Endometrium (tissue), 2 donors: ENCODE results near the gene OR10Z1.

ENCODE experiments used
- FAIRE-seq: peaks from 2 replicates; lab custom pipeline; 2012; peaks lifted over from hg19 to GRCh38; lab: Jason Lieb, UNC
- donor health status: control.
- donor health status: control.

OR10Z1 gene

DNA sequence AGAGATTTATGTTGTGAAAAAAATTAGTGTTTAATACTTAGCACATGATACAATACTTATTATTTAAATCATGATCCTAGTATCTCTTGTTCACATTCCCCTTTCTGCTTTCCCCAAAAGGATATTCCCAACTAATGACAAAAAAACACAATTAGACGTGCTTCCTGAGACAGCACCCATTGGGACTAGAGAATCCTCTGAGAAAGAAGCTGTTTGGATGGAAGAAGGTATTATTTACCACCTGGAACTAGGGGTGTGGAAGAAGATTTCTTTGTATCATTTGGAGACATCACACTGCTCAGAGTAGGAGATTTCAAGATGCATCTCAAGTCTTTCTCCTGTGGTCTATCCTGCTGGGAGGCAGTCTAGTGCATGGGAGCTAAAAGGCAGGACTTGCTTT, at the start of gene OR10Z1:
OR10Z1 (plus strand) TSS at position 301 of the 400 bp plus-strand sequence. CDS start 1,171 bp downstream, outside the sequence.
- no peak for FAIRE-seq

DNA sequence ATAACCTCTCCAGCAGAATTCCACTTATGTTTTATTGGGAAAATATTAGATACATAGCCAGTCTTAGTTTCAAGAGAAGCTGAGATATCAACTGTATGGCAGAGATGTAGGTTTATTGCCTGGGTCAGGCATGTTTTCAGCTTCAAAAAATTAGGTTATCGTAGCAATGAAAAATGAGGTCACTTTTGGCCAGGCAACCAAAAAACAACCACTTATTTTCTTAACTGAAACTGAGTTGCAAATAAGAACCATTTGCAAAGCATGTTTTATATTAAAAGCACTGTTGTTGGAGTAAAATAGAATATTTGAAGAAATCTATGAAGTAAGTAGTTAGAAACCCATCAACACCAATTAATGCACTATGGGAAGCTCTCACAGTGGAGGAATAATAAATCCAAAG, 45.4 kb upstream of the OR10Z1 start:
- no peak for FAIRE-seq

DNA sequence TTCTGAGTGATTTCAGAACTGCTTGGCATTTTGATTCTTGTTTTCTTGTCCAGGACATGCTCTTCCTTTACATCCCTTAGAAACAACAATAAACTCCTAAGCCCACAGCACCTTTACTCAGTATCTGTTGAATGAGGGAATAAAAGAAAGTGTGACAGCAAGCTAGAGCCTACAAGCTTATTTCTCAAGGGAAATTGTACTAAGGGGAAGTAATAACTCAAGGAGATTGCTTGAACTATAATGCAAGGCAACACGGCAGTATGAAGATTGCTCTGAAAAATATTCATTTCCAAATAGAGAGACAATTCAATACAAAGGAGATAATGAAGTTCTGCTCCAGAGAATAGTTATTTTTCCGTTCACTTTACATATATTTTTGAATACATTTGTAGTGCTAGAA, 41.2 kb upstream of the OR10Z1 start:
- no peak for FAIRE-seq

DNA sequence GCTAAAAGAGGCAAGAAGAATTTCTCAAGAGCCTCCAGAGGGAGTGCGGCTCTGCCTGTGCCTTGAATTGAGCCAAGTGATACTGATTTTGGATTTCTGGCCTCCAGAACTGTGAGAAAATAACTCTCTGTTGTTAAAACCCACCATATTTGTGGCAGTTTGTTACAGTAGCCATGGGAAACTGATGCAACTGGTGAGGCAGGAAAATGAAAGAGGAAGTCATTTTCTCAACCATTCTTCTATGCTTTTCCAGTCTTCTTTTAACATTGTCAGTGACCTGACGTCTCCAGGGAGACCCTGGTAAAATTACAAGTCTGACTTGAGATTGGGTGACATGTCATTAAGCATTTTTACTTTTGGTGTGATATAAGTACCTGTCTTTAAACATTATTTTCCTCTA, 40.5 kb upstream of the OR10Z1 start:
- FAIRE-seq = no peak

DNA sequence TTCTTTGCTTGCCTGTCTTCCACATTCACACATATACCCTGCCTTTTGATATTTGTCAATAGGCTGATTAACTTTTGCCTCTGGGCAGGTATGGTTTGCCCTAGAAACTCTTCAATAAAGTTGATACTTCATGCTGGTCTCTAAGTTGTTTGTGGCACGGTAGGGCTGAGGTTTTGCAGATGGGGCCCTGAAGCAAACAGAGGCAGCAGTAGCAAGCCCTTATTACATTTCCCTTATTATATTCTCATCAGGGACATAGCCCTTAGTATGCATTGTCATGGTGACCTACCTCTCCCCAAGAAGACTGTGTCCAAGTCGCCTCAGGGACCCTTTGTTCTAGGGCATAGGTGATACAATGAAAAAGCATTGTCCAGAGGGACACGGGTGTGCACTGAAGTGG, 34.6 kb upstream of the OR10Z1 start, which contains the start of gene OR6P1:
OR6P1 (minus strand) TSS at position 101 of the 400 bp plus-strand sequence. CDS start 6,976 bp downstream, outside the sequence.
- FAIRE-seq = no peak

GRCh38 chr1:158572226-158572625, 32.8 kb upstream of the OR10Z1 start:
- FAIRE-seq = no peak

- no peak for FAIRE-seq
These were observed 27.5 kb upstream of the OR10Z1 start for GRCh38 chr1:158577561-158577960.

- no peak for FAIRE-seq
These were observed 25.3 kb upstream of the OR10Z1 start, which contains the start of gene OR10X1 for GRCh38 chr1:158579733-158580132. TSS of gene OR10X1 (minus strand) at chr1:158579899. CDS start at chr1:158579899, 0 bp downstream.

- no peak for FAIRE-seq
These were observed 21.1 kb upstream of the OR10Z1 start for GRCh38 chr1:158583962-158584361.

- FAIRE-seq = no peak
These were observed 18.1 kb upstream of the OR10Z1 start for GRCh38 chr1:158586942-158587341.

DNA sequence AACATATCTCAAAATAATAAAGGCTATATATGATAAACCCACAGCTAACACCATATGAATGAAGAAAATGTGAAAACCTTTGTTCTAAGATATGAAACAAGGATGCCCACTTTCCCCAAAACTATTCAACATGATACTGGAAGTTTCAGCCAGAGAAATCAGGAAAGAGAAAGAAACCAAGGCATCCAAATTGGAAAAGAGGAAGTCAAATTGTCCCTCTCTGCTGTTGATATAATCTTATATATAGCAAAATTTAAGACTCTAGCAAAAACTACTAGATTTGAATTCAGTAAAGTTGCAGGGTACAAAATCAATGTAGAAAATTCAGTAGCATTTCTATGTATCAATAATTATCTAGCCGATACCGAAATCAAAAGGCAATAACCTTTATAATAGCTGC, 4.3 kb upstream of the OR10Z1 start:
- FAIRE-seq = no peak

DNA sequence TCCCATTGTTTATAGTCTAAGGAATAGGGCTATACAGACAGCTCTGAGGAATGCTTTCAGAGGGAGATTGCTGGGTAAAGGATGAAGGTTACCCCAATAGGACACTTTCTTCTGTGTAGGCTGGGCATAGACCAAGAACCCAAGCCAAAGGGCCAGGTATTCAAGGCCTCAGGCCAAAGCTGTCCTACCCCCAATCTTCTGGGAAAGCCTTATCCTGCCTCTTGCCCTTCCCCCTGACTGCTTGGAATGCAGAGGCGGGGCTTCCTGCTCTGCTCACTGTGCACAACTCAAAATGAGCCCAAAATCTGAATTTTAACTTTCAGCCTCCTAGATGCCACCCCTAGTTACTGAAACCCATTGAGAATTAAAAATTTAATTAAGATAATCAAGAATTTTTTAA, 2.2 kb downstream of the OR10Z1 start:
- no peak for FAIRE-seq

DNA sequence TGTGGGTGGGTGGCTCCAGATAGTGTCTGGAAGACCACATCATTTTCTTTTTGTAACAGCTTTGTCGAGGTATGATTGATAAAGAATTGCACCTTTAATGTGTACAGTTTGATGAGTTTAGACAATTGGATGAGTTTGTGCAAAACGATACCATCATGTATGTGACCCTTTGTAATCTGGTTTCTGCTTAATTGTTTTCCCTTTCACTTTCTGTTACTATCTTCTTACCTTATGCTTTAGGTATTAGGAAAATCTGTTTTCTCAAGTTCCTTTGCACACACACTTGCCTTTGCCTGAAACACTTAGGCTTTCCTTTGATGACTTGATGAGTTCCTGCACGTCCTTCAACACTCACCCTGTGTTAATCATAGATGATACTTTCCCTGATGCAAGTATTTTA, 6.8 kb downstream of the OR10Z1 start:
- FAIRE-seq = no peak

- FAIRE-seq = no peak
These were observed 8.7 kb downstream of the OR10Z1 start for GRCh38 chr1:158613764-158614163.

GRCh38 chr1:158638146-158638545, 33.1 kb downstream of the OR10Z1 start:
- no peak for FAIRE-seq

DNA sequence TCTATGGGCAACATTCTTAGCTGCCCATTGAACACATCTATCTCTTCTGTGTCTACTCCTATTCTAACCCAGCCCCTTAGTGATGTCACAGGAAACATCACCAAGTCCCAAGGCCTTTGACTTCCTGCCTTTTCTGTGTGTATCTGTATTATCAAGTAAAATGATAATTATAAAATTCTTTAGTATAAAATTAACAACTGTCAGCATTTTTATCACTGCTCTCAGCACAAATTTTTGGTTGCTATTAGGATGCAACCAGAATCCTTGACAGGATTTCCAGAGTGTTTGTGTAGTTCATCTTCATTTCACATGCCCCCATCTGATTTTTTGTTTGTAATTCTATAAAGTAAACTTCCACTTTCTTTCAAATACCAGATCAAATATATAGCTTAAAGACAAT, 33.8 kb downstream of the OR10Z1 start:
- FAIRE-seq = no peak

DNA sequence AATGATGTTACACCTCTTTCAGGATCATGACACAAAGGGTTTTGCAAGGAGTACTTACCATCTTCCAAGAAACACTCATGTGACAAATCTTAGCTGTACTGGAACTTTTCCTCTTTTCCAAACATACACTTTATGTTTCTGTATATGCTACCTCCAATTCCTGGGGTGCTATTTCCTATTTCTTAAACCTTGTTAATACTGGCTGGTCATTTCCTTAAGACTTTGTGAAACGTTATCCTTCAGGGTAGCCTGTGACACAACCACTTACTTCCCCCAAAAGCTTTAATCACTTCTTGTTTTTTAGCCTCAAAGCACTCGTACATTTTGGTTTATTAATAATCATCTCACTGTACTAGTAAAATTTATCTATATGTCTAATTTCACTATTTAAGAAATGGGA, 39.4 kb downstream of the OR10Z1 start:
- FAIRE-seq = no peak

DNA sequence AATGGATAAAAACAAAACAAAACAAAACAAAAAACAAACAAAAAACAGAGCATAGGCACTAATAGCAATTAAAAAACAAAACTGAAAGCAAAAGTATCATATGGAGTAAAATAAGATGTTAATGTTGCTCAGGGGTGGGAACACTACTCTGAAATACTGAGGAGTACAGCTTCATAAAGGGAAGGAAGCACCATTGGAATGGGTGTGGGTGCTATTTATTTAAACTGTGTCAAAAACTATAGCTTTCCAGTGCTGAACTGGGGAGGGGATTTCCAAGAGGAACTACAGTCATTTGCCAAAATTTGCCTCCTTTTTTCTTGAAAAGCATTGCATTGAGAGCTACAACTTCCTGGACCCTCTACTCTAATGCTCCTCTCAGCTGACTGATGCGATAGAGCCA, 41.4 kb downstream of the OR10Z1 start:
- FAIRE-seq = no peak

GRCh38 chr1:158649052-158649451, 44.0 kb downstream of the OR10Z1 start:
- FAIRE-seq = no peak

DNA sequence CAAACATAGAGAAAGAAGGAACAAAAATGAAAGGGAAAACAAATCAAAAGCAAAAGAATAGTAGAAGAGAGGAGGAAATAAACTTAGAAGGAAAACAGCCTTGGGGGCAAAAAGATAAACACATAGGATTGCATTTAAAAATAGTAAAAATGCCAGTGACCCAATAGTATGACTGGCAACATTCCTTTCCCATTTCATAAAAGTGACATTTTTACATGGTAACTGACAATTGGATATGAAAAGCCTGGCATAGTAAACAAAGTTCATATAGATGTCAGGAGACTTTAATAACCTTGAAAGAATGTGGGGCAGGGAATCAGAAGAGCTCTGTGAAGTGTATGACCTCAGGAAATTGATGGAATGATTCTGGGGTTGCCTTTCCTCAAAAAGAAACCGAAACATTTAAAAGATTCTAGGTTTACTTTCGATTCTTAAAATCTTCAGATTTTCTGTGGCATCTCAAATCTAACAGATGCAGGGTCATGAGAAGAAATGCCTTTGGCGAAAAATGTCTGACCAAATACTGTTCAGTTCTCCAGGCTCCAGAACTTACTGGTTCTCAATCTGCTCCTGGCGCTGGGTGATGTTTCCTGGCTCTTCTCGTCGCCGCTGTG, 47.8 kb downstream of the OR10Z1 start:
- FAIRE-seq = no peak

GRCh38 chr1:158654086-158654485, 49.0 kb downstream of the OR10Z1 start:
- no peak for FAIRE-seq

DNA sequence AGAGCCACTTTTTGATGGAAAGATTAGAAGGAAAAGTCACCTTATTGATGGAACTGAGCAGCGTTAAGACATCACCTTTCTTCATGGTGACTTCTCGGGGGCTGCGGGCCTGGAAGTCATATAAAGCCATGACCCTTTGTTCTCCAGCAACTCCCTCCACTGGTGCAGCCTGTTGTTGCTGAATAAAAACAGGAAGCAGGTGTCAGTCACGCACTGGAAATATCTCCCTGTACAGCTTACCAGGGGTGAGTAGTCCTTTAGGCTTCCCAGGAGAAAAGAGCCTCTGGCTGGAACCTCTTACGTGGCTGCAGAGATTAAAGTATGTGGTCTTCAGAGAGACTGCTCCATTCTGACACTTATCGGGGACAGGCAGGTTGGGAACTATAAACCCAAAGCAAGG, 49.5 kb downstream of the OR10Z1 start:
- no peak for FAIRE-seq
